ENCODE measurements around the gene IL17REL.

GRCh38 chr22:49975543-49976389 is 36.8 kb downstream of the IL17REL start:
- TF ChIP-seq, protein P1, sequence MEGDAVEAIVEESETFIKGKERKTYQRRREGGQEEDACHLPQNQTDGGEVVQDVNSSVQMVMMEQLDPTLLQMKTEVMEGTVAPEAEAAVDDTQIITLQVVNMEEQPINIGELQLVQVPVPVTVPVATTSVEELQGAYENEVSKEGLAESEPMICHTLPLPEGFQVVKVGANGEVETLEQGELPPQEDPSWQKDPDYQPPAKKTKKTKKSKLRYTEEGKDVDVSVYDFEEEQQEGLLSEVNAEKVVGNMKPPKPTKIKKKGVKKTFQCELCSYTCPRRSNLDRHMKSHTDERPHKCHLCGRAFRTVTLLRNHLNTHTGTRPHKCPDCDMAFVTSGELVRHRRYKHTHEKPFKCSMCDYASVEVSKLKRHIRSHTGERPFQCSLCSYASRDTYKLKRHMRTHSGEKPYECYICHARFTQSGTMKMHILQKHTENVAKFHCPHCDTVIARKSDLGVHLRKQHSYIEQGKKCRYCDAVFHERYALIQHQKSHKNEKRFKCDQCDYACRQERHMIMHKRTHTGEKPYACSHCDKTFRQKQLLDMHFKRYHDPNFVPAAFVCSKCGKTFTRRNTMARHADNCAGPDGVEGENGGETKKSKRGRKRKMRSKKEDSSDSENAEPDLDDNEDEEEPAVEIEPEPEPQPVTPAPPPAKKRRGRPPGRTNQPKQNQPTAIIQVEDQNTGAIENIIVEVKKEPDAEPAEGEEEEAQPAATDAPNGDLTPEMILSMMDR (IDR thresholded peaks at IDR 0.05) = no peak
- TF ChIP-seq POLR2A (IDR thresholded peaks at IDR 0.05) = no peak

All from lower leg skin (tissue), 3 donors.